Gastrocnemius medialis (tissue), 4 donors: ENCODE results near the gene KLC4.

Experiments used
- POLR2A ChIP-seq, 2 donors: fragments of 450-650 bp; IDR thresholded peaks; one replicate each; pipeline ENCODE4 v1.6.1; 2017; ENCODE audit warnings: antibody characterized with exemption in 2 of 2, mild to moderate bottlenecking in 2 of 2, moderate library complexity in 2 of 2
- TF ChIP-seq, protein P1 (sequence below), 5 experiments: fragments of 450-650 bp in 3 of 5; fragments of 200-600 bp in 2 of 5; sonication (generic) in 2 of 5; IDR thresholded peaks in 4 of 5; conservative IDR thresholded peaks in 1 of 5; 1 replicate in 4 of 5; 2 replicates in 1 of 5; pipeline ENCODE4 v1.5.1; 2016 to 2019; ENCODE audit warnings: antibody characterized with exemption in 5 of 5, mild to moderate bottlenecking in 3 of 5, moderate library complexity in 3 of 5

DNA sequence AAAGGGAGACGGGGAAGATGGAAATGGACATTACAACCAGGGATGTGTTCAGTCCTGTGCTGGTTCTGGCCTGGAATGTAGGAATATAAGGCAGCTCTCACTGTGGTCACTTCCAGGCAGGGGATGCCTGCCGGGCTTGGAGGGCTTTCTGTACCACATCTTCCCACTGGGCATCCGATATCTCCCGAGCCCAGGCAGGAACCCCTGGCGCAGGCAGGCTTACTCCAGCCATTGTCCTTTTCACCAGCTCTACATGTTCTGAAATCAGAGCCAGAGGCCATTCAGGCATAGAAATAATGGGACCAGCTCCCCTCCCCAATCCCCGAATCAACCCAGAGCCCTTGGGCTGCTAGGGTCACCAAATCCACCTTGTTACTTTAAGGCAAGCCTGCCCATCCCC is 47.1 kb upstream of the KLC4 start:
- TF ChIP-seq, protein P1, sequence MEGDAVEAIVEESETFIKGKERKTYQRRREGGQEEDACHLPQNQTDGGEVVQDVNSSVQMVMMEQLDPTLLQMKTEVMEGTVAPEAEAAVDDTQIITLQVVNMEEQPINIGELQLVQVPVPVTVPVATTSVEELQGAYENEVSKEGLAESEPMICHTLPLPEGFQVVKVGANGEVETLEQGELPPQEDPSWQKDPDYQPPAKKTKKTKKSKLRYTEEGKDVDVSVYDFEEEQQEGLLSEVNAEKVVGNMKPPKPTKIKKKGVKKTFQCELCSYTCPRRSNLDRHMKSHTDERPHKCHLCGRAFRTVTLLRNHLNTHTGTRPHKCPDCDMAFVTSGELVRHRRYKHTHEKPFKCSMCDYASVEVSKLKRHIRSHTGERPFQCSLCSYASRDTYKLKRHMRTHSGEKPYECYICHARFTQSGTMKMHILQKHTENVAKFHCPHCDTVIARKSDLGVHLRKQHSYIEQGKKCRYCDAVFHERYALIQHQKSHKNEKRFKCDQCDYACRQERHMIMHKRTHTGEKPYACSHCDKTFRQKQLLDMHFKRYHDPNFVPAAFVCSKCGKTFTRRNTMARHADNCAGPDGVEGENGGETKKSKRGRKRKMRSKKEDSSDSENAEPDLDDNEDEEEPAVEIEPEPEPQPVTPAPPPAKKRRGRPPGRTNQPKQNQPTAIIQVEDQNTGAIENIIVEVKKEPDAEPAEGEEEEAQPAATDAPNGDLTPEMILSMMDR (IDR thresholded peaks at IDR 0.05 in 4 of 5, conservative IDR thresholded peaks at IDR 0.05 in 1 of 5), result no peak
- TF ChIP-seq POLR2A (IDR thresholded peaks at IDR 0.05), result no peak
